ENCODE measurements around the gene CHRDL1.

GRCh38 chrX:110795645-110796406, at the start of gene CHRDL1:
- TF ChIP-seq RAD21 (CRISPR knock-in tag; IDR thresholded peaks at IDR 0.05) = no peak
- TF ChIP-seq SMC3 (IDR thresholded peaks at IDR 0.05; ENCODE audit: low read length) = no peak
- TF ChIP-seq FOXJ3 (CRISPR knock-in tag; IDR thresholded peaks at IDR 0.05; ENCODE audit: borderline replicate concordance) = no peak
- no peak for TF ChIP-seq POLR2AphosphoS5 (IDR thresholded peaks at IDR 0.05; ENCODE audit: low read depth, low read length)
- no peak for TF ChIP-seq HNRNPK (IDR thresholded peaks at IDR 0.05; ENCODE audit: low read depth, low read length, poor library complexity, severe bottlenecking)
- no peak for TF ChIP-seq IRX3 (CRISPR knock-in tag; IDR thresholded peaks at IDR 0.05; ENCODE audit: borderline replicate concordance, low read depth)
- TF ChIP-seq ZFX (CRISPR knock-in tag; IDR thresholded peaks at IDR 0.05; ENCODE audit: low read depth) = no peak
- no peak for TF ChIP-seq ZNF609 (CRISPR knock-in tag; IDR thresholded peaks at IDR 0.05; ENCODE audit: borderline replicate concordance)
- TF ChIP-seq EHMT2 (IDR thresholded peaks at IDR 0.05; ENCODE audit: borderline replicate concordance, low read depth, low read length) = no peak
- no peak for TF ChIP-seq HMGXB4 (CRISPR knock-in tag; IDR thresholded peaks at IDR 0.05; ENCODE audit: borderline replicate concordance in 1 of 2, low read depth in 1 of 2)
- no peak for TF ChIP-seq ZNF17 (CRISPR knock-in tag; IDR thresholded peaks at IDR 0.05)
- no peak for TF ChIP-seq CTCF (CRISPR knock-in tag; IDR thresholded peaks at IDR 0.05)
- TF ChIP-seq ZMYM4 (CRISPR knock-in tag; IDR thresholded peaks at IDR 0.05) = no peak
- TF ChIP-seq ZBTB1 (CRISPR knock-in tag; IDR thresholded peaks at IDR 0.05; ENCODE audit: borderline replicate concordance) = no peak
